ENCODE measurements around the gene SOHLH1.

SOHLH1 gene

GRCh38 chr9:135663451-135663770 is 35.9 kb downstream of the SOHLH1 start:
- Histone ChIP-seq H3K27ac (replicated peaks) (no peak overlapping the region), H3K4me3 (replicated peaks; ENCODE audit: insufficient read depth, low read length) (no peak overlapping the region), H3K27me3 (ENCODE audit: insufficient read depth, poor library complexity, severe bottlenecking) (peaks cover 2% of the 10 kb centered on the region)
- TF ChIP-seq GABPA (IDR thresholded peaks at IDR 0.05; ENCODE audit: low read depth) (no peak), SPI1 (IDR thresholded peaks at IDR 0.05; ENCODE audit: borderline replicate concordance, low read depth) (no peak), CTCF (IDR thresholded peaks at IDR 0.05; ENCODE audit: insufficient read depth, low read length) (no peak), REST (IDR thresholded peaks at IDR 0.05; ENCODE audit: insufficient replicate concordance, low read depth) (no peak), POLR2AphosphoS5 (IDR thresholded peaks at IDR 0.05; ENCODE audit: low read depth) (no peak)
- DNase-seq (ENCODE audit: low read depth in 1 of 2, low spot score in 1 of 2), result no peak

GRCh38 chr9:135662758-135663450 is 36.4 kb downstream of the SOHLH1 start, which contains the start of gene LCN9:
LCN9 (plus strand) TSS chr9:135663309; CDS start chr9:135663322, 13 bp downstream.
- peaks cover 2% of the 10 kb centered on the region for H3K27me3 ChIP-seq (ENCODE audit: insufficient read depth, poor library complexity, severe bottlenecking)
- TF ChIP-seq SPI1 (IDR thresholded peaks at IDR 0.05; ENCODE audit: borderline replicate concordance, low read depth) (no peak), REST (IDR thresholded peaks at IDR 0.05; ENCODE audit: insufficient replicate concordance, low read depth) (no peak), GABPA (IDR thresholded peaks at IDR 0.05; ENCODE audit: low read depth) (no peak), CTCF (IDR thresholded peaks at IDR 0.05; ENCODE audit: insufficient read depth, low read length) (no peak), POLR2AphosphoS5 (IDR thresholded peaks at IDR 0.05; ENCODE audit: low read depth) (no peak)
- no peak for DNase-seq (ENCODE audit: low read depth in 1 of 2, low spot score in 1 of 2)
- H3K27ac ChIP-seq (replicated peaks), result no peak within 1 kb of the TSS
- no peak within 1 kb of the TSS for H3K4me3 ChIP-seq (replicated peaks; ENCODE audit: insufficient read depth, low read length)

GRCh38 chr9:135661816-135662560 is 37.3 kb downstream of the SOHLH1 start:
- H3K27ac ChIP-seq (replicated peaks), result no peak overlapping the region
- DNase-seq (ENCODE audit: low read depth in 1 of 2, low spot score in 1 of 2), result no peak
- H3K27me3 ChIP-seq (ENCODE audit: insufficient read depth, poor library complexity, severe bottlenecking), result peaks cover 2% of the 10 kb centered on the region
- no peak overlapping the region for H3K4me3 ChIP-seq (replicated peaks; ENCODE audit: insufficient read depth, low read length)
- no peak for TF ChIP-seq POLR2AphosphoS5 (IDR thresholded peaks at IDR 0.05; ENCODE audit: low read depth)
- no peak for TF ChIP-seq SPI1 (IDR thresholded peaks at IDR 0.05; ENCODE audit: borderline replicate concordance, low read depth)
- TF ChIP-seq CTCF (IDR thresholded peaks at IDR 0.05; ENCODE audit: insufficient read depth, low read length), result no peak
- TF ChIP-seq GABPA (IDR thresholded peaks at IDR 0.05; ENCODE audit: low read depth), result no peak
- TF ChIP-seq REST (IDR thresholded peaks at IDR 0.05; ENCODE audit: insufficient replicate concordance, low read depth), result no peak
